GM18858 (cell line): Measurements from ENCODE around the gene KRTAP9-9.
"Not testable (repeated sequence)": the region's sequence is repeated elsewhere in the genome, so short reads cannot be mapped to it uniquely, and the experiment has no call there.

Experiments
- ATAC-seq: cut with Tn5 transposase; IDR thresholded peaks from one replicate; pipeline ENCODE4 v1.9.1; 2021; ENCODE audit not compliant: unreplicated experiment

The KRTAP9-9 gene

DNA sequence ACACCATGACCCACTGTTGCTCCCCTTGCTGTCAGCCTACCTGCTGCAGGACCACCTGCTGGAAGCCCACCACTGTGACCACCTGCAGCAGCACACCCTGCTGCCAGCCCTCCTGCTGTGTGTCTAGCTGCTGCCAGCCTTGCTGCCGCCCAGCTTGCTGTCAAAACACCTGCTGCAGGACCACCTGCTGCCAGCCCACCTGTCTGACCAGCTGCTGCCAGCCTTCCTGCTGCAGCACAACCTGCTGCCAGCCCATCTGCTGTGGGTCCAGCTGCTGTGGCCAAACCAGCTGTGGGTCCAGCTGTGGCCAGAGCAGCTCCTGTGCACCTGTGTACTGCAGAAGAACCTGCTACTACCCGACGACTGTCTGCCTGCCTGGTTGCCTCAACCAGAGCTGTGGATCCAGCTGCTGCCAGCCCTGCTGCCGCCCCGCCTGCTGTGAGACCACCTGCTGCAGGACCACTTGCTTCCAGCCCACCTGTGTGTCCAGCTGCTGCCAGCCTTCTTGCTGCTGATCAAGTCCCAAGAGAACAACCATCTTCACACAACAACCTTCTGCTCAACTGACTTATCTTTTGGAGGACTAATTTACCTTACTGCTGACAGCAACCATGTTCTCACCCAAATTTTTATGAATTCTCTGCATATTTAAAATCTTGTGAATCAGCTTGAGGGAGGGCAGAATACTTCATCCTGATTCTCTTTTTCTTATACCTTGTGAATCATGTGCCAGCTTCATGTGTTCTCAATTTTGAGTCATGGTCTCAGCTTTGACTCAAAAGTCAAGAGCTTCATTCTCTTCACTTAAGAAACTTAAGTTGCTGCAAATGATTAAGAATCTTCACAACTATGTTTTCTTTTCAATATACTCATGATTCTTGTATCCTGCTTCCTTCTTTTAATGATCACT, at the start of gene KRTAP9-9:
TSS of gene KRTAP9-9 (plus strand) at position 4 of the 910 bp plus-strand sequence.
- ATAC-seq, result not testable (repeated sequence)

DNA sequence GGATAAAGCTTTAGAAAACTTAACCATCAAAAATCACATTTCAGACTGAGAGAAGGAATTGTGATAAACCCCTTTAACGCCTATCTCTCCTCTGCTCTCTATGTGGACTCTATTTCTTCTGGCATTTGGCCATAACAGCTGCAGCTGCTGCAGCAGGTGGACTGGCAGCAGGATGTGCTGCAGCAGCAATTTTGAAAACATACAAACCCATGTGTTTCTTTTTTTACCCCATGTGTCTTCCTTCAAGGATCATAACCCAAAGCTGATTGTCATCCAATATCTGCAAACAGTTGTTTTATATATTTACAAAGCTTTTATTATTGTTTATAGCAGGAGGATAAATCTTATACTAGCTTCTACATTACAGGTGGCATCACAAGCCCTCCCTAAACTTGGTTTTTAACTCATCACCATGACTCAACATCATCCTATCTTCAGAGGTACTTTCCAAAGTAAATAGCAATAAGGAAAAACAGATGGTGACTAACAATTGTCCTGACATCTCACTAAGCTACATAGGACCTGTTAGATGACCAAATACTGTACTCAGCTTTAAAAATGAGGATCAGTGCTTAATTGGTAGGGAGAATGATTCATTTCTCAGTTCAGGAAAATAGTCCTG, 43.2 kb upstream of the KRTAP9-9 start:
- no peak for ATAC-seq

DNA sequence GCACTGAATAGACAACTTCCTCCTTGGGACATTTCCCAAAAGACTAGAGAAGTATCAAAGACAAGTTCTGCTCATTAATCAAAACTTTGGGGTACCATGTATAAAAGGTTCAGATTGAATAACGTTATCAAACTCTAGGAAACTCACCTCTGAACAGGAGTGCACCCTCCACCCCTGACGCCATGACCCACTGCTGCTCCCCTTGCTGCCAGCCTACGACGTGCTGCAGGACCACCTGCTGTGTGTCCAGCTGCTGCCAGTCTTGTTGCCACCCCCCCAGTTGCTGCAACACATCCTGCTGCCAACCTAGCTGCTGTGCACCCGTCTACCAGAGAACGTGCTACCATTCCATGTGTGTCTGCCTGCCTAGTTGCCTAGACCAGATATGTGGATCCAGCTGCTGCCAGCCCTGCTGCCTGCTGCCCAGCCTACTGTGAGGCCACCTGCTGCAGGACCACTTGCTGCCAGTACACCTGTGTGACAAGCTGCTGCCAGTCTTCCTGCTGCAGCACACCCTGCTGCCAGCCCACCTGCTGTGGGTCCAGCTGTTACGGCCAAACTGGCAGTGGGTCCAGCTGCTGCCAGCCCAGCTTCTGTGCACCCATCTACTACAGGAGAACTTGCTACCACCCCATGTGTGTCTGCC, 42.5 kb upstream of the KRTAP9-9 start:
- ATAC-seq, result no peak

DNA sequence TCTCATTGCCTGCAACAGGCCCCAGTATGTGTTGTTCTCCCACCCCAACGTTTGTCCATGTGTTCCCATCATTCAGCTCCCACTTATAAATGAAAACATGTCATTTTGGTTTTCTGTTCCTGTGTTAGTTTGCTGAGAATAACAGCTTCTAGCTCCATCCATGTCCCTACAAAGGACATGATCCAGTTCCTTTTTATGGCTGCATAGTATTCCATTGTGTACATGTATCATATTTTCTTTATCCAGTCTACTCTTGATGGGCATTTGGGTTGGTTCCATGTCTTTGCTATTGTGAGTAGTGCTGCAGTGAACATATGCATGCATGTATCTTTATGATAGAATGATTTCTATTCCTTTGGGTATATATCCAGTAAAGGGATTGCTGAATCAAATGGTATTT, 39.5 kb upstream of the KRTAP9-9 start:
- ATAC-seq, result no peak

DNA sequence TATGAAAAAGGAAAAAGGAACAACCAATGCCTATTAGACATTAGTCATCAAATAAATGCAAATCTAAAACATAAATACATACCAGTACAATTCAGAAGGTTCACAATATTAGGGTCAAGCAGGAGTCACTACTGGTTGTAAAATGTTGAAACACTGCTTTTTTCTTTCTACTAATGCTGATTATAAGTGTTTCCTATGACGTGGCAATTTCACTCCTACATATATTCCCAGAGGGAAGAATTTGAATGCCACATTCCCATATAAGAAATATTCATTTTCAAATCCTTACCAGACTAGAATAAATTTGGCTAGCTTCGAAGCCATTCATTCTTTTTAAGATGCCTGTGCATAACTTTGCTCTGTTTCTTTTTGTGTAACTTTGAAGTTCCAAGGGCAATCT, 31.4 kb upstream of the KRTAP9-9 start:
- no peak for ATAC-seq

DNA sequence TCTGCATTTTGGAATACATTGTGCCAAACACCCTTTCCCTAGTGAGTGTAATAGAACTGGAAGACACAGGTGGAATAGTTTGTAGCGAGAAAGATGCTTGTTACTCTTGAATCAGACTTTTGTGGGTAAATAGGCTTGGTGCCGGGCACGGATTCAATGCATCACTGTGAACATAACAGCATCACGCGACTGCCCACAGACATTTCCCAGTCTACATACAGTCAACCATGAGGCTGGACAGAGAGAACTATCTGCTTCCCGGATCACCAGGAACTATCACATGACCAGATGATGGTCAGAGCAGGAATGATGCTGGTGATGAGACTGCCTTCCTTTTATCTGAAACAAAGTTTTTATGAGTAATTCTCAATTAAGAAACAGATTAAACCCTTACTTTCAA, 29.1 kb upstream of the KRTAP9-9 start:
- ATAC-seq, result no peak

DNA sequence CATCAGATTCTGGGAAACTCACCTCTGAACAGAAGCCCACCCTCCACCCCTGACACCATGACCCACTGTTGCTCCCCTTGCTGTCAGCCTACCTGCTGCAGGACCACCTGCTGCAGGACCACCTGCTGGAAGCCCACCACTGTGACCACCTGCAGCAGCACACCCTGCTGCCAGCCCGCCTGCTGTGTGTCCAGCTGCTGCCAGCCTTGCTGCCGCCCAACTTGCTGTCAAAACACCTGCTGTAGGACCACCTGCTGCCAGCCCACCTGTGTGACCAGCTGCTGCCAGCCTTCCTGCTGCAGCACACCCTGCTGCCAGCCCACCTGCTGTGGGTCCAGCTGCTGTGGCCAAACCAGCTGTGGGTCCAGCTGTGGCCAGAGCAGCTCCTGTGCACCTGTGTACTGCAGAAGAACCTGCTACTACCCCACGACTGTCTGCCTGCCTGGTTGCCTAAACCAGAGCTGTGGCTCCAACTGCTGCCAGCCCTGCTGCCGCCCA, 28.5 kb upstream of the KRTAP9-9 start, which contains the start of gene KRTAP9-2:
TSS of gene KRTAP9-2 (plus strand) at position 51 of the 498 bp plus-strand sequence. CDS start at position 58, 7 bp downstream.
- not testable (repeated sequence) for ATAC-seq

DNA sequence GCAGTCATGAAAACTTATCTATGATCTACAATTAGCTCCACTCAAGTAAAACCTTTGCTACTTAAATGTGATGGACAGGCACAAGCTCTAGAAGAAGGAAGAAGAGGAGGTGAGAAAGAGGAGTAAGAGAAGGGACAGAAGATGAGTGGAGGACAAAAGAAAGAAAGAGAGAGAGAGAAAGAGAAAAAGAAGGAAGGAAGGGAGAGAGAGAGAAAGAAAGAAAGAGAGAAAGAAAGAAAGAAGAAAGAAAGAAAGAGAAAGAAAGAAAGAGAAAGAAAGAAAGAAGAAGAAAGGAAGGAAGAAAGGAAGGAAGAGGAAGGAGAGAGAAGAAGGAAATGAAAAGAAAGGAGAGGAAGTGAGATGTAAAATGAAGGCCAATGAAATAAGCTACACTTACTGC, 25.1 kb upstream of the KRTAP9-9 start:
- ATAC-seq, result no peak

DNA sequence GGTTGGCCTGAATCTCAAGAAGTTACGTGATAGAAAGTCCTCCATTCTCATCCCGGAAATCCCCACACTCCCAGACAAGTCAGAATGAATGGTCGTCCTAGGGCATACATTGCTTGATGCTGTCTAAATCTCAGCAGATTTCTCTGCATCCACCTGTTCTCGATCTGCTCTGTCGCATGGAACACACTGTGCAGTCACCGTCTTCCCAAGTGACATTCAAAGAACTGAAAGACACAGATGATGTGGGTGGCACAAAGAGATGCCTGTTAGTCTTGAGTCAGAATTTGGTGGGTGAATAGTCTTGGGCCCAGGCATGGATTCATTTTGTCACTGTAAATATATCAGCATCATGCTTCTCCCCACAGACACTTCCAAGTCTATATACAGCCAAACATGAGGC, 23.5 kb upstream of the KRTAP9-9 start:
- no peak for ATAC-seq

DNA sequence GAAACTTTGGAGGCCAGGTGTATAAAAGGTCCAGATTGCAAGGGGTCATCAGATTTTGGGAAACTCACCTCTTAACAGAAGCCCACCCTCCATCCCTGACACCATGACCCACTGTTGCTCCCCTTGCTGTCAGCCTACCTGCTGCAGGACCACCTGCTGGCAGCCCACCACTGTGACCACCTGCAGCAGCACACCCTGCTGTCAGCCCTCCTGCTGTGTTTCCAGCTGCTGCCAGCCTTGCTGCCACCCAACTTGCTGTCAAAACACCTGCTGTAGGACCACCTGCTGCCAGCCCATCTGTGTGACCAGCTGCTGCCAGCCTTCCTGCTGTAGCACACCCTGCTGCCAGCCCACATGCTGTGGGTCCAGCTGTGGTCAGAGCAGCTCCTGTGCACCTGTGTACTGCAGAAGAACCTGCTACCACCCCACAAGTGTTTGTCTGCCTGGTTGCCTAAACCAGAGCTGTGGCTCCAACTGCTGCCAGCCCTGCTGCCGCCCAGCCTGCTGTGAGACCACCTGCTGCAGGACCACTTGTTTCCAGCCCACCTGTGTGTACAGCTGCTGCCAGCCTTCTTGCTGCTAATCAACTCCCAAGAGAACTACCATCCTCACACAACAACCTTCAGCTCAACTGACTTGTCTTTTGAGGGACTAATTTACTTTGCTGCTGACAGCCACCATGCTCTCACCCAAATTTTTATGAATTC, 22.6 kb upstream of the KRTAP9-9 start, which contains the start of gene KRTAP9-3:
TSS of gene KRTAP9-3 (plus strand) at position 51 of the 707 bp plus-strand sequence. CDS start at position 104, 53 bp downstream.
- not testable (repeated sequence) for ATAC-seq

DNA sequence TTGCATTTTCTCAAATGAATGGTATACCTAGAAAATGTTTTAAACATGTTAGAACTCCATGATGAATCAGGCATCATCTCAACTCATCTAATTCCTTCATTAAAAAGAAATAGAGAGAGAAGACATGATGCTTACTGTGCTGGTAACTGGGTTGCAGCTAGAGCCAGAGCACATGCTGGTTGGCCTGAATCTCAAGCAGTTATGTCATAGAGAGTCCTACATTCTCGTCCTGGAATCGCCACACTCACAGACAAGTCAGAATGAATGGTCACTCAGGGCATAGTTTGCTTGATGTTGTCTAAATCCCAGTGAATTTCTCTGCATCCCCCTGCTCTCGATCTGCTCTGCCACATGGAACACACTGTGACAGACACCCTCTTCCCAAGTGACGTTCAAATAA, 18.1 kb upstream of the KRTAP9-9 start:
- ATAC-seq, result not testable (repeated sequence)

DNA sequence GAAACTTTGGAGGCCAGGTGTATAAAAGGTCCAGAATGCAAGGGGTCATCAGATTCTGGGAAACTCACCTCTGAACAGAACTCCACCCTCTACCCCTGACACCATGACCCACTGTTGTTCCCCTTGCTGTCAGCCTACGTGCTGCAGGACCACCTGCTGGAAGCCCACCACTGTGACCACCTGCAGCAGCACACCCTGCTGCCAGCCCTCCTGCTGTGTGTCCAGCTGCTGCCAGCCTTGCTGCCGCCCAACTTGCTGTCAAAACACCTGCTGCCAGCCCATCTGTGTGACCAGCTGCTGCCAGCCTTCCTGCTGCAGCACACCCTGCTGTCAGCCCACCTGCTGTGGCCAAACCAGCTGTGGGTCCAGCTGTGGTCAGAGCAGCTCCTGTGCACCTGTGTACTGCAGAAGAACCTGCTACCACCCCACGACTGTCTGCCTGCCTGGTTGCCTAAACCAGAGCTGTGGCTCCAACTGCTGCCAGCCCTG, 17.2 kb upstream of the KRTAP9-9 start, which contains the start of gene KRTAP9-8:
TSS of gene KRTAP9-8 (plus strand) at position 51 of the 489 bp plus-strand sequence. CDS start at position 104, 53 bp downstream.
- ATAC-seq, result not testable (repeated sequence)

DNA sequence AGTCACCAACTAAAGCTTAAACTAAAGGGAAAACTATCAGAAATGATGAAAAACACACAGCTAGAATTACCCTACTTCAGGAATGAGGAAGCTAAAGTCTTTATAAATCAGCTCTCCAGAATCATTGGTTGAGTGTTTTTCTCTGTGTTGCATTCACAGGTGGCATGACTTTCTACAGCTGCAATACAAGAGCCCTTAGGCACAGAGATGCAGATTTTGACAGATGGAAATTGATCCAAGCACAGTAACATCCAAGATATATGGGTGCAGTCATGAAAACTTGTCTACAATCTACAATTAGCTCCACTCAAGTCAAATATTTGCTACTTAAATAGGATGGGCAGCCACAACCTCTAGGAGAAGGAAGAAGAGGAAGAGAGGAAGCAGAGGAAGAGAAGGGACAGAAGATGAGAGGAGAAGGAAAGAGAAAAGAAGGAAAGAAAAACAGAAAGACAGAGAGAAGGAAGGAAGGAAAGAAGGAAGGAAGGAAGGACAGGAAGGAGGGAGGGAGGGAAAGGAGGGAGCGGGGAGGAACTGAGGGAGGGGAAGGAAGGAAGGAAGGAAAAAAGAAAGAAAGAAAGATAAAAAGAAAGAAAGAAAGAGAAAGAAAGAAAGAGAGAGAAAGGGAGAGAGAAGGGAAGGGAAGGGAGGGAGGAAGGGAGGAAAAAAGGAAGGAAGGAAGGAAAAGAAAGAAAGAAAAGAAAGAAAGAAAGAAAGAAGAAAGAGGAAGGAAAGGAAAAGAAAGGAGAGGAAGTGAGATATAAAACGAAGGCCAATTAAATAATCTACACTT, 8.0 kb upstream of the KRTAP9-9 start:
- not testable (repeated sequence) for ATAC-seq

DNA sequence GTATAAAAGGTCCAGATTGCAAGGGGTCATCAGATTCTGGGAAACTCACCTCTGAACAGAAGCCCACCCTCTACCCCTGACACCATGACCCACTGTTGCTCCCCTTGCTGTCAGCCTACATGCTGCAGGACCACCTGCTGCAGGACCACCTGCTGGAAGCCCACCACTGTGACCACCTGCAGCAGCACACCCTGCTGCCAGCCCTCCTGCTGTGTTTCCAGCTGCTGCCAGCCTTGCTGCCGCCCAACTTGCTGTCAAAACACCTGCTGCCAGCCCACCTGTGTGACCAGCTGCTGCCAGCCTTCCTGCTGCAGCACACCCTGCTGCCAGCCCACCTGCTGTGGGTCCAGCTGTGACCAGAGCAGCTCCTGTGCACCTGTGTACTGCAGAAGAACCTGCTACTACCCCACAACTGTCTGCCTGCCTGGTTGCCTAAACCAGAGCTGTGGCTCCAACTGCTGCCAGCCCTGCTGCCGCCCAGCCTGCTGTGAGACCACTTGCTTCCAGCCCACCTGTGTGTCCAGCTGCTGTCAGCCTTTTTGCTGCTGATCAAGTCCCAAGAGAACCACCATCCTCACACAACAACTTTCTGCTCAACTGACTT, 5.4 kb upstream of the KRTAP9-9 start, which contains the start of gene KRTAP9-4:
TSS of gene KRTAP9-4 (plus strand) at position 51 of the 604 bp plus-strand sequence. CDS start at position 85, 34 bp downstream.
- not testable (repeated sequence) for ATAC-seq

DNA sequence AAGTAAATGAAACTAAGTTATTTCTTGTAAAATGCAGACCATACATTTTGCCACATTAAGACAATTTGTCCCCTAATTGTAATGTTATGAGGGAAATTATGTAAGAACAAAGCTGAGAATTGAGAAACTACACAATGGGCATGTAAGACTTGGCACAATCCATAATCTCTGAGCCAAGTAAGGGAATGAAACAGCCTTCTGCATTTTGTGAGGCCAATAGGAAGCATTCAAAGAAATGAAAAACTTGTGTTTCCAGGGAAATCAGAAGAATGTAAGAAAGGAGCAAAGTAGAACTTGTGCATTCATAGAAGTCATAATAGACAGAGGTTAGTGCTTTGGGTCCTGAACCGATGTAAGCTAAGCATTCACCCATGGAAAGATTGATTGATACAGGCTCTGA, 3.9 kb upstream of the KRTAP9-9 start:
- ATAC-seq, result no peak

DNA sequence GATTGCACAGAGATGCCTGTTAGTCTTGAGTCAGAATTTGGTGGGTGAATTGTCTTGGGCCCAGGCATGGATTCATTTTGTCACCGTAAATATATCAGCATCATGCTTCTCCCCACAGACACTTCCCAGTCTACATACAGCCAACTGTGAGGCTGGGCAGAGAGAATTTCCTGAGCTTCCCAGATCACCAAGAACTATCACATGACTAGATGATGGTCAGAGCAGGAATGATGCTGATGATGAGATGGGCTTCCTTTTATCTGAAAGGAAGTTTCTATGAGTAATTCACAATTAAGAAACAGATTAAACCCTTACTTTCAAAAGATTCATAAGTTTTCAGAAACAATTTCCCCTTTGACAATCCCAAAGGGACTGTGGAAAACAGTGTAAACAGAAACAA, 323 bp upstream of the KRTAP9-9 start:
- ATAC-seq, result no peak

DNA sequence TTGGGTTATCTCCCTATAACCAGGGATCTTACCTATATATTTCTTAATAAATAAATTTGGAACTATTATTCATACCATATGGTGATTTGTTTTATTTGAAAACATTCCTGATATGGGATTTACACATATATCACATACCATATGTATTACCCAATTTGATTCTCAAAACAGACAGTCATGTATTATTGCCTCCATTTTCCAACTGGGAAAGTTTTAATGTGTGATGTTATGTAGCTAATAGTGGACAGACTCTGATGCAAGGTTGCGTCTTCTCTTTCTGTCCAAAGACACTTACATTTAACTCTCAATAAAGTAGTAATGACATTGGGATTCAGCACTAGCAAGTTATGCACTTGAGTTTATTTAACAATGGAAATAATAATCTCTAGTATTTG, 1.1 kb downstream of the KRTAP9-9 start:
- no peak for ATAC-seq

DNA sequence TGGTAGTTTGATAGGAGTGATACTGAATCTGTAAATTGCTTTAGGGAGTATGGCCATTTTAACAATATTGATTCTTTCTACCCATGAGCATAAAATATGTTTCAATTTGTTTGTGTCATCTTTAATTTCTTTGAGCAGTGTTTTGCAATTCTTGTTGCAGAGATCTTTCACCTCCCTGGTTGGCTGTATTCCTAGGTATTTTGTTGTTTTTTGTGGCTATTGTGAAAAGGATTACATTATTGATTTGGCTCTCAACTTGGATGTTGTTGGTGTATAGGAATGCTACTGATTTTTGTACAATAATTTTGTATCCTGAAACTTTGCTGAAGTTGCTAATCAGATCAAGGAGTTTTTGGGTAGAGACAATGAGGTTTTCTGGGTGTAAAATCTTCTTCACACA, 3.2 kb downstream of the KRTAP9-9 start:
- no peak for ATAC-seq

DNA sequence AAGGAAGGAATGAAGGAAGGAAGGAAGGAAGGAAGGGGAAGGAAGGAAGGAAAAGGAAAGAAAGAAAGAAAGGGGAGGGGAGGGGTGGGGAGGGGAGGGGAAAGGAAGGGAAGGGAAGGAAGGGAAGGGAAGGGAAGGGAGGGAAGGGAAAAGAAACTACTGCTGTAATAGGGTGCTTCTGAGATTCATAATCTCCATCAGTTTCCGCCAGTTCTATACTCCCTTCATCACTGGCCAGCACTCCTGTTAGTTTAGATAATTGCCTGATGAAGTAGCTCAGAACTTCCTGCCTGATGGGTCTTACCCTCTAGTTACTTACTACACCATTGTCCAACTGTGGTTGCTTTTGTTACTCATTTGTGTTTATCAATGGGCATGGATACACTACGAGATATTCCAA, 8.0 kb downstream of the KRTAP9-9 start:
- ATAC-seq, result no peak
